GOT3 (cell line): ENCODE results near the gene TMEM256.
A peak's percentile ranks its signal among the peaks of the same experiment; 100 is the strongest.

Source experiments
- DNase-seq: peaks from one replicate; lab custom pipeline; 2025; ENCODE audit warnings: mixed read lengths; lab: John Stamatoyannopoulos, UW

TMEM256 gene

GRCh38 chr17:7407485-7408251 is 3.8 kb upstream of the TMEM256 start, which contains the start of gene NLGN2:
NLGN2 (plus strand) TSS chr17:7407845; CDS start chr17:7408256, 411 bp downstream.
- DNase-seq: no peak

- no peak for DNase-seq
Measured at GRCh38 chr17:7407082-7407481, 3.2 kb upstream of the TMEM256 start.

GRCh38 chr17:7406235-7406825 is 2.4 kb upstream of the TMEM256 start:
- DNase-seq: no peak

- no peak for DNase-seq
Measured at GRCh38 chr17:7405350-7406234, 1.7 kb upstream of the TMEM256 start.

- DNase-seq: peak; percentile 51
Measured at GRCh38 chr17:7404737-7405349, 946 bp upstream of the TMEM256 start.

- no peak for DNase-seq
Measured at GRCh38 chr17:7403727-7403976, 245 bp downstream of the TMEM256 start.

GRCh38 chr17:7403043-7403726 is 712 bp downstream of the TMEM256 start:
- DNase-seq: no peak

- DNase-seq: no peak
Measured at GRCh38 chr17:7398612-7399011, 5.3 kb downstream of the TMEM256 start.

GRCh38 chr17:7396147-7396546 is 7.8 kb downstream of the TMEM256 start:
- DNase-seq: no peak

GRCh38 chr17:7394452-7395191 is 9.3 kb downstream of the TMEM256 start, which contains the start of gene PLSCR3:
PLSCR3 (minus strand) TSS chr17:7394525; CDS start chr17:7394110, 415 bp downstream.
- peak; percentile 77 for DNase-seq

- no peak for DNase-seq
Measured at GRCh38 chr17:7393613-7394451, 10.1 kb downstream of the TMEM256 start.

GRCh38 chr17:7392696-7393612 is 10.9 kb downstream of the TMEM256 start:
- no peak for DNase-seq

GRCh38 chr17:7391307-7391706 is 12.6 kb downstream of the TMEM256 start:
- no peak for DNase-seq

- DNase-seq: no peak
Measured at GRCh38 chr17:7389924-7390910, 13.7 kb downstream of the TMEM256 start.

GRCh38 chr17:7388856-7389255 is 15.0 kb downstream of the TMEM256 start:
- DNase-seq: no peak

- no peak for DNase-seq
Measured at GRCh38 chr17:7384489-7385081, 19.3 kb downstream of the TMEM256 start.

- no peak for DNase-seq
Measured at GRCh38 chr17:7383742-7384488, 20.0 kb downstream of the TMEM256 start.
